ENCODE data around the gene ATG10.

DNA sequence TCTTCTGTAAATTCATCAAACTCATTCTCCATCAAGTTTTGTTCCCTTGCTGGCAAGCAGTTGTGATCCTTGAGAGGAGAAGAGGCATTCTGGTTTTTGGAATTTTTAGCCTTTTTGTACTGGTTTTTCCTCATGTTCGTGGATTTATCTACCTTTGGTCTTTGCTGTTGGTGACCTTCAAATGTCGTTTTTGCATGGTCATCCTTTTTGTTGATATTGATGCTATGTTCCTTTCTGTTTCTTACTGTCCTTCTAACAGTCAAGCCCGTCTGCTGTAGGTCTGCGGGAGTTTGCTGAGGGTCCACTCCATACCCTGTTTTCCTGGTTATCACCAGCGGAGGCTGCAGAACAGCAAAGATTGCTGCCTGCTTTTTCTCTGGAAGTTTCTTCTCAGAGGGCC lies 165.4 kb downstream of the ATG10 start:
- TF ChIP-seq, protein P1, sequence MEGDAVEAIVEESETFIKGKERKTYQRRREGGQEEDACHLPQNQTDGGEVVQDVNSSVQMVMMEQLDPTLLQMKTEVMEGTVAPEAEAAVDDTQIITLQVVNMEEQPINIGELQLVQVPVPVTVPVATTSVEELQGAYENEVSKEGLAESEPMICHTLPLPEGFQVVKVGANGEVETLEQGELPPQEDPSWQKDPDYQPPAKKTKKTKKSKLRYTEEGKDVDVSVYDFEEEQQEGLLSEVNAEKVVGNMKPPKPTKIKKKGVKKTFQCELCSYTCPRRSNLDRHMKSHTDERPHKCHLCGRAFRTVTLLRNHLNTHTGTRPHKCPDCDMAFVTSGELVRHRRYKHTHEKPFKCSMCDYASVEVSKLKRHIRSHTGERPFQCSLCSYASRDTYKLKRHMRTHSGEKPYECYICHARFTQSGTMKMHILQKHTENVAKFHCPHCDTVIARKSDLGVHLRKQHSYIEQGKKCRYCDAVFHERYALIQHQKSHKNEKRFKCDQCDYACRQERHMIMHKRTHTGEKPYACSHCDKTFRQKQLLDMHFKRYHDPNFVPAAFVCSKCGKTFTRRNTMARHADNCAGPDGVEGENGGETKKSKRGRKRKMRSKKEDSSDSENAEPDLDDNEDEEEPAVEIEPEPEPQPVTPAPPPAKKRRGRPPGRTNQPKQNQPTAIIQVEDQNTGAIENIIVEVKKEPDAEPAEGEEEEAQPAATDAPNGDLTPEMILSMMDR (IDR thresholded peaks at IDR 0.05; ENCODE audit: low read length) = no peak
- TF ChIP-seq EZH2 (IDR thresholded peaks at IDR 0.05; ENCODE audit: borderline replicate concordance, low read length) = no peak

All from OCI-LY1 (cell line).